OCI-LY3 (cell line): Measurements from ENCODE around the gene PCDHGA7.

Experiments
- EZH2phosphoT487 ChIP-seq: fragments of 200-600 bp; shearing (Covaris generic); IDR thresholded peaks from 2 replicates; pipeline ENCODE4 v1.6.1; 2018; ENCODE audit warnings: antibody characterized with exemption, mixed run types, low read depth
- TF ChIP-seq, protein P1 (sequence below): fragments of 200-600, 300-600 bp; sonication (generic); IDR thresholded peaks from 2 replicates; pipeline ENCODE4 v1.5.1; 2014; ENCODE audit warnings: antibody characterized with exemption, low read length, low read depth

- TF ChIP-seq, protein P1, sequence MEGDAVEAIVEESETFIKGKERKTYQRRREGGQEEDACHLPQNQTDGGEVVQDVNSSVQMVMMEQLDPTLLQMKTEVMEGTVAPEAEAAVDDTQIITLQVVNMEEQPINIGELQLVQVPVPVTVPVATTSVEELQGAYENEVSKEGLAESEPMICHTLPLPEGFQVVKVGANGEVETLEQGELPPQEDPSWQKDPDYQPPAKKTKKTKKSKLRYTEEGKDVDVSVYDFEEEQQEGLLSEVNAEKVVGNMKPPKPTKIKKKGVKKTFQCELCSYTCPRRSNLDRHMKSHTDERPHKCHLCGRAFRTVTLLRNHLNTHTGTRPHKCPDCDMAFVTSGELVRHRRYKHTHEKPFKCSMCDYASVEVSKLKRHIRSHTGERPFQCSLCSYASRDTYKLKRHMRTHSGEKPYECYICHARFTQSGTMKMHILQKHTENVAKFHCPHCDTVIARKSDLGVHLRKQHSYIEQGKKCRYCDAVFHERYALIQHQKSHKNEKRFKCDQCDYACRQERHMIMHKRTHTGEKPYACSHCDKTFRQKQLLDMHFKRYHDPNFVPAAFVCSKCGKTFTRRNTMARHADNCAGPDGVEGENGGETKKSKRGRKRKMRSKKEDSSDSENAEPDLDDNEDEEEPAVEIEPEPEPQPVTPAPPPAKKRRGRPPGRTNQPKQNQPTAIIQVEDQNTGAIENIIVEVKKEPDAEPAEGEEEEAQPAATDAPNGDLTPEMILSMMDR: no peak
- no peak for TF ChIP-seq EZH2phosphoT487
These were observed 48.0 kb downstream of the PCDHGA7 start, which contains the start of gene PCDHGA12 for GRCh38 chr5:141430332-141431113.
